Common myeloid progenitor, CD34-positive (primary cell): ENCODE data around the gene KIT.

Experiments
- CTCF ChIA-PET: fragments of 350-600 bp; sonication (Branson Sonifier 250); formaldehyde crosslinking; loops from one replicate; lab custom pipeline; 2021; ENCODE audit warnings: antibody characterized with exemption; lab: Charles Lee
- POLR2A ChIA-PET: fragments of 350-600 bp; sonication (Branson Sonifier 250); formaldehyde crosslinking; loops from one replicate; lab custom pipeline; 2021; ENCODE audit warnings: antibody characterized with exemption; lab: Charles Lee
- DNase-seq, 3 donors: peaks; one replicate each; pipeline versions ENCODE4 v3.0.0 to v3.0.0-alpha.2; 2013
- H3K27ac ChIP-seq, 2 experiments: 1 replicate in 1 of 2; 2 replicates in 1 of 2; pipeline ENCODE4 v1.7.0; 2013; ENCODE audit warnings: inconsistent platforms in 2 of 2, low read length in 2 of 2, mild to moderate bottlenecking in 2 of 2, low read depth in 1 of 2, moderate library complexity in 1 of 2; ENCODE audit not compliant: severe bottlenecking in 2 of 2, insufficient read depth in 1 of 2, poor library complexity in 1 of 2
- H3K27me3 ChIP-seq, 5 experiments: replicated peaks in 2 of 5; 1 replicate in 3 of 5; 2 replicates in 2 of 5; pipeline versions ENCODE4 v1.6.1 to v1.7.0; 2013; ENCODE audit warnings: low read length in 4 of 5, mild to moderate bottlenecking in 2 of 5, moderate library complexity in 2 of 5, inconsistent platforms in 1 of 5; ENCODE audit not compliant: insufficient read depth in 5 of 5, control insufficient read depth in 4 of 5
- H3K36me3 ChIP-seq, 4 experiments: 1 replicate in 2 of 4; 2 replicates in 2 of 4; pipeline versions ENCODE4 v1.6.1 to v1.7.0; 2013; ENCODE audit warnings: low read length in 3 of 4, control low read depth in 1 of 4, mild to moderate bottlenecking in 1 of 4; ENCODE audit not compliant: control insufficient read depth in 4 of 4, insufficient read depth in 4 of 4
- H3K4me1 ChIP-seq, 4 experiments: 1 replicate in 3 of 4; 2 replicates in 1 of 4; pipeline versions ENCODE4 v1.6.1 to v1.7.1; 2013; ENCODE audit warnings: low read length in 3 of 4, mild to moderate bottlenecking in 3 of 4, control low read depth in 1 of 4, inconsistent platforms in 1 of 4, moderate library complexity in 1 of 4; ENCODE audit not compliant: control insufficient read depth in 4 of 4, insufficient read depth in 4 of 4; ENCODE audit errors: control extremely low read depth in 1 of 4
- H3K4me3 ChIP-seq, 7 experiments: 1 replicate in 4 of 7; 2 replicates in 3 of 7; pipeline versions ENCODE4 v1.5.1 to v1.7.0; 2013; ENCODE audit warnings: mild to moderate bottlenecking in 7 of 7, low read length in 6 of 7, moderate library complexity in 6 of 7, inconsistent platforms in 2 of 7, low read depth in 2 of 7, control low read depth in 1 of 7; ENCODE audit not compliant: insufficient read depth in 4 of 7, control insufficient read depth in 1 of 7; ENCODE audit errors: extremely low read depth in 1 of 7
- H3K9me3 ChIP-seq, 5 experiments: 1 replicate in 4 of 5; 2 replicates in 1 of 5; pipeline versions ENCODE4 v1.6.1 to v1.7.1; 2013; ENCODE audit warnings: low read length in 4 of 5, mild to moderate bottlenecking in 2 of 5, inconsistent platforms in 1 of 5, low read depth in 1 of 5, moderate library complexity in 1 of 5; ENCODE audit not compliant: control insufficient read depth in 4 of 5, insufficient read depth in 2 of 5; ENCODE audit errors: control extremely low read depth in 1 of 5
- WGBS: methylation state at CpG from one replicate; pipeline ENCODE4 v1.1.5; 2013; ENCODE audit not compliant: insufficient coverage; 5-methylcytosine and 5-hydroxymethylcytosine counted together

Gene KIT

DNA sequence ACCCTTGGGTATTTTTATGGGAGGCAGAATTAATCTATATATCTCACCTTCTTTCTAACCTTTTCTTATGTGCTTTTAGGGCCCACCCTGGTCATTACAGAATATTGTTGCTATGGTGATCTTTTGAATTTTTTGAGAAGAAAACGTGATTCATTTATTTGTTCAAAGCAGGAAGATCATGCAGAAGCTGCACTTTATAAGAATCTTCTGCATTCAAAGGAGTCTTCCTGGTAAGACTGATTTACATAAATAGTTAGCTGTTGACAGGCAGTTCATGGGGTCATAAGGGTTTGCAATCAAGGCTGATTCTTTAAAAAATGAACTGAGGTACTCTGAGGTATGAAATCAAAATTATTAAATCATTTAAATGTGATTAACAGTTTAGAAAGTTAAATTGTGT is 71.5 kb downstream of the KIT start:
- ChIA-PET CTCF (interaction anchor here (0.9 to 1.7 kb wide), 6 partner anchors 9 to 593 kb away, joined by 3 to 7 read pairs (median 3); no protein-coding TSS in a partner anchor), POLR2A (no interaction called here)
- Histone ChIP-seq H3K27me3 (no peaks in the 10 kb centered on the region), H3K4me1 (peaks cover 0 to 3% (median 0%) of the 10 kb centered on the region in 4 experiments), H3K27ac (no peak overlapping the region), H3K36me3 (peaks cover 28 to 86% (median 70%) of the 10 kb centered on the region in 4 experiments), H3K9me3 (peaks cover 0 to 1% (median 0%) of the 10 kb centered on the region in 5 experiments), H3K4me3 (no peak overlapping the region)
- 100% methylated on average over 1 of the region's 1 CpG for WGBS
- DNase-seq = no peak

GRCh38 chr4:54730581-54730980 is 72.8 kb downstream of the KIT start:
- no peaks in the 10 kb centered on the region for H3K27me3 ChIP-seq
- H3K27ac ChIP-seq = no peak overlapping the region
- peaks cover 0 to 3% (median 0%) of the 10 kb centered on the region in 4 experiments for H3K4me1 ChIP-seq
- WGBS = 100% methylated on average over 2 of the region's 3 CpGs
- CTCF ChIA-PET = no interaction called here
- no peak overlapping the region for H3K4me3 ChIP-seq
- peaks cover 0 to 1% (median 0%) of the 10 kb centered on the region in 5 experiments for H3K9me3 ChIP-seq
- POLR2A ChIA-PET = no interaction called here
- H3K36me3 ChIP-seq = peaks cover 32 to 82% (median 67%) of the 10 kb centered on the region in 4 experiments
- DNase-seq = no peak

DNA sequence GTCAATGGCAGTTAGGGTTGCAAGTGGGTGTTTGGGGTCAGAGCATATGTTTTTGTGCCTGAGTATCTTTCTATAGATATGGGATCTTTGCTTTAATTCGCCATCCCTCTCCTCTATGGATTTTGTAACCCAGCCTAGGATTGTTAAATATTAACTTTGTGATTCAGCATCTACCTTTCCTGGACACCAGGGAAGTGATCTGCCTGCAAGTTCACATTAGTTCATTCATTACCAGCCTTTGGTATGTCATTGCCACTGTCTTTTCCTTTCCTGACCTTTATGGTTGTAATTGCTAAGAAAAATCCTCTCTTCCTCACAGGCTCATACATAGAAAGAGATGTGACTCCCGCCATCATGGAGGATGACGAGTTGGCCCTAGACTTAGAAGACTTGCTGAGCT is 73.8 kb downstream of the KIT start:
- CTCF ChIA-PET = no interaction called here
- H3K27me3 ChIP-seq = no peaks in the 10 kb centered on the region

GRCh38 chr4:54731976-54732375 is 74.2 kb downstream of the KIT start:
- no CpG with 5 or more reads among the region's 1 CpG for WGBS

More for the DNA sequence above, 73.8 kb downstream of the KIT start:
- WGBS = 100% methylated on average over 2 of the region's 3 CpGs
- DNase-seq = no peak
- Histone ChIP-seq H3K4me1 (peaks cover 0 to 3% (median 0%) of the 10 kb centered on the region in 4 experiments), H3K27ac (no peak overlapping the region), H3K9me3 (peaks cover 0 to 1% (median 0%) of the 10 kb centered on the region in 5 experiments), H3K36me3 (peaks cover 31 to 86% (median 68%) of the 10 kb centered on the region in 4 experiments), H3K4me3 (no peak overlapping the region)
- POLR2A ChIA-PET = no interaction called here

DNA sequence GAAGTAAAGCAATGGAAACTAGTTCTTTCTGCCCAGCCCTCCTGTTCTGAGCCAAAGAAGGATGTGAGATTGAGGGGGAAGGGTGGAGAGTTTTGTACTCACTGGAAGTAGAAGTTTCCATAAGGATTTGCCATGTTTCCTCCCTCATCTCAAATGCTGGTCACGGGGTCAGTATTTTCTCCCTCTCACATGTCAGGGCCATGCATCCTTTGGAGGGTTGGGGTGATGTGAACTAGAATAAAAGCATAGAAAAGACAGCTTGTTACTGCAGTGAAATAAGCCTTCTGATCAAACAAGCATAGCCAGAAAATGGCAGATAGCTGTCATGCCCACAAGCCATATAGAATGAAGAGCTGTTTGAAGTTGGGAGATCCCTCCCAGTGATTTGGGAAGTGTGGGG is 79.7 kb downstream of the KIT start:
- Histone ChIP-seq H3K9me3 (no peaks in the 10 kb centered on the region), H3K4me3 (no peak overlapping the region), H3K27ac (no peak overlapping the region), H3K36me3 (peaks cover 23 to 77% (median 59%) of the 10 kb centered on the region in 4 experiments), H3K4me1 (peaks cover 0 to 3% (median under 1%) of the 10 kb centered on the region in 4 experiments), H3K27me3 (no peaks in the 10 kb centered on the region)
- ChIA-PET POLR2A (no interaction called here), CTCF (interaction anchor here (1.0 to 1.8 kb wide), 2 partner anchors 12 to 64 kb away, joined by 3 to 6 read pairs; no protein-coding TSS in a partner anchor)
- no peak for DNase-seq
- WGBS = no CpG with 5 or more reads among the region's 1 CpG

More at GRCh38 chr4:54731976-54732375, 74.2 kb downstream of the KIT start:
- Histone ChIP-seq H3K4me1 (peaks cover 0 to 3% (median 0%) of the 10 kb centered on the region in 4 experiments), H3K36me3 (peaks cover 31 to 87% (median 69%) of the 10 kb centered on the region in 4 experiments), H3K27ac (no peak overlapping the region), H3K4me3 (no peak overlapping the region), H3K9me3 (peaks cover 0 to 1% (median 0%) of the 10 kb centered on the region in 5 experiments), H3K27me3 (no peaks in the 10 kb centered on the region)
- ChIA-PET CTCF (no interaction called here), POLR2A (no interaction called here)
- no peak for DNase-seq

- H3K9me3 ChIP-seq = peaks cover 0 to 11% (median 2%) of the 10 kb centered on the region in 5 experiments
- WGBS = 100% methylated on average over 2 of the region's 3 CpGs
- H3K36me3 ChIP-seq = peaks cover 17 to 61% (median 38%) of the 10 kb centered on the region in 4 experiments
- POLR2A ChIA-PET = no interaction called here
- H3K27me3 ChIP-seq = no peaks in the 10 kb centered on the region
- CTCF ChIA-PET = interaction anchor here (1.2 to 1.5 kb wide), 2 partner anchors 15 to 91 kb away, joined by 3 read pairs; no protein-coding TSS in a partner anchor
- DNase-seq = no peak
- H3K4me1 ChIP-seq = peaks cover 0 to 17% (median 12%) of the 10 kb centered on the region in 4 experiments
- H3K27ac ChIP-seq = no peak overlapping the region
- no peak overlapping the region for H3K4me3 ChIP-seq
Observed at GRCh38 chr4:54741202-54741601, 83.4 kb downstream of the KIT start.

DNA sequence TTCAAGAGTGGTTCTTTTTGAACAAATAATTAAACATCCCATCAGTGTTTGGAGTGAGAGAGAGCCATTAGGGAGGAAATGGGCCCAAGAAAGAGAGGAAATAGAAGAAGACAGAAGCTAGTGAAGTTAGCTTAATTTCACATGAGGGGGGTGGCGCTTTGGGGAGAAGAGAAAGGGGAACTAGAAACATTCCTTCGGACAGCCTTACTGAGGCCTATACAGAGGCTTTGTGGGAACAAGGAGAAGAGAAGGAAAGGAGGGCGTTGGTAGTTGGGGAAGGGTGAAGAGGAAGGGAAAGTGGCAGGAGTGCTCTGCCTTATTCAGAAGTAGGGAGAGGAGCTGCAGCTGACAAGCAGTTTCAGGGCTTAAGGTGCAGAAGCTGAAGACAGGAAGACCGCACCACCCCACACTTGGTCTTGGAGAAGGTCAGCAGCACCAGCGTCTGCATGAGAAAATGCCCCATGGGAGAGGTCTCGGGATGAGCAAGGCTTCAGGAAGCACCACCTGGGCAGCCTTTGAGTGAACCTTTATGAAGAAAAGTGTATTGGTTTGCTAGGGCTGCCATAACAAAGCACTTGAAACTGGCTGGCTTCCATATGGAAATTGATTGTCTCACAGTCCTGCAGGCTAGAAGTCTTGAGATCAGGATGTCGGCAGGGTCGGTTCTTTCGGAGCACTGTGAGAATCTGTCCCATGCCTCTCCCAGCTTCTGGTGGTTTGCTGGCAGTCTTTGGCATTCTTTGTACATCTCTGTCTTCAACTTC is 85.1 kb downstream of the KIT start:
- 65% methylated on average over 6 of the region's 9 CpGs for WGBS
- POLR2A ChIA-PET = no interaction called here
- no peaks in the 10 kb centered on the region for H3K27me3 ChIP-seq

More for the DNA sequence above, 85.1 kb downstream of the KIT start:
- DNase-seq = peak in 2 of 3 donors; percentile 44 to 52
- H3K9me3 ChIP-seq = peaks cover 0 to 17% (median 5%) of the 10 kb centered on the region in 5 experiments
- H3K4me3 ChIP-seq = no peak overlapping the region
- peaks cover 13 to 52% (median 30%) of the 10 kb centered on the region in 4 experiments for H3K36me3 ChIP-seq
- H3K4me1 ChIP-seq = peaks cover 0 to 23% (median 12%) of the 10 kb centered on the region in 4 experiments
- CTCF ChIA-PET = no interaction called here
- no peak overlapping the region for H3K27ac ChIP-seq
